Measurements from ENCODE around the gene ACTA2.
A peak's percentile ranks its signal among the peaks of the same experiment; 100 is the strongest.
"Not testable (repeated sequence)": the region's sequence is repeated elsewhere in the genome, so short reads cannot be mapped to it uniquely, and the experiment has no call there.

ACTA2 gene

GRCh38 chr10:88933564-88933963 is 19.0 kb downstream of the ACTA2 start:
- Mint-ChIP-seq H3K36me3 (peaks cover 31% of the 10 kb centered on the region), H3K27me3 (no peaks in the 10 kb centered on the region), H3K27ac (peak overlapping the region; percentile 30), H3K4me3 (no peak overlapping the region), H3K9me3 (no peaks in the 10 kb centered on the region), H3K4me1 (peaks cover 24% of the 10 kb centered on the region)
- CTCF ChIA-PET, result interaction anchor here (0.8 to 9.7 kb wide), 36 partner anchors 11 to 368 kb away, joined by 3 to 275 read pairs (median 6); partner anchors contain the start of genes CH25H and FAS
- no peak for DNase-seq

- DNase-seq, result peak; percentile 47
- peaks cover 35% of the 10 kb centered on the region for H3K36me3 Mint-ChIP-seq
- CTCF ChIA-PET, result interaction anchor here (0.6 to 9.7 kb wide), 36 partner anchors 9 to 368 kb away, joined by 3 to 275 read pairs (median 6); partner anchors contain the start of genes CH25H and FAS
- no peak overlapping the region for H3K4me3 Mint-ChIP-seq
- H3K9me3 Mint-ChIP-seq, result no peaks in the 10 kb centered on the region
- peaks cover 24% of the 10 kb centered on the region for H3K4me1 Mint-ChIP-seq
- H3K27me3 Mint-ChIP-seq, result no peaks in the 10 kb centered on the region
- no peak overlapping the region for H3K27ac Mint-ChIP-seq
These were observed 19.9 kb downstream of the ACTA2 start for GRCh38 chr10:88932539-88933256.

GRCh38 chr10:88932029-88932428 is 20.5 kb downstream of the ACTA2 start:
- CTCF ChIA-PET, result interaction anchor here (0.8 to 9.7 kb wide), 23 partner anchors 8 to 367 kb away, joined by 3 to 275 read pairs (median 6); partner anchors contain the start of genes CH25H, FAS and STAMBPL1
- Mint-ChIP-seq H3K36me3 (peaks cover 35% of the 10 kb centered on the region), H3K4me1 (peaks cover 21% of the 10 kb centered on the region)
- not testable (repeated sequence) for H3K27ac Mint-ChIP-seq, H3K27me3 Mint-ChIP-seq, DNase-seq, H3K4me3 Mint-ChIP-seq, H3K9me3 Mint-ChIP-seq

- Mint-ChIP-seq H3K36me3 (peaks cover 38% of the 10 kb centered on the region), H3K27me3 (no peaks in the 10 kb centered on the region), H3K9me3 (no peaks in the 10 kb centered on the region), H3K27ac (no peak overlapping the region), H3K4me1 (peaks cover 19% of the 10 kb centered on the region), H3K4me3 (no peak overlapping the region)
- CTCF ChIA-PET, result interaction anchor here (0.8 to 9.7 kb wide), 10 partner anchors 30 to 315 kb away, joined by 3 to 275 read pairs (median 8); partner anchors contain the start of genes FAS and STAMBPL1
- DNase-seq, result no peak
These were observed 21.0 kb downstream of the ACTA2 start for GRCh38 chr10:88931548-88931947.

GRCh38 chr10:88928254-88928653 is 24.3 kb downstream of the ACTA2 start:
- H3K4me3 Mint-ChIP-seq, result no peak overlapping the region
- H3K36me3 Mint-ChIP-seq, result peaks cover 56% of the 10 kb centered on the region
- H3K9me3 Mint-ChIP-seq, result no peaks in the 10 kb centered on the region
- H3K27ac Mint-ChIP-seq, result no peak overlapping the region
- CTCF ChIA-PET, result interaction anchor here (1.5 to 9.7 kb wide), 3 partner anchors 90 to 200 kb away, joined by 4 to 275 read pairs (median 11); no protein-coding TSS in a partner anchor
- H3K27me3 Mint-ChIP-seq, result no peaks in the 10 kb centered on the region
- peaks cover 7% of the 10 kb centered on the region for H3K4me1 Mint-ChIP-seq
- DNase-seq, result no peak

GRCh38 chr10:88927416-88927690 is 25.2 kb downstream of the ACTA2 start:
- H3K27me3 Mint-ChIP-seq, result no peaks in the 10 kb centered on the region
- no peak for DNase-seq
- peaks cover 55% of the 10 kb centered on the region for H3K36me3 Mint-ChIP-seq
- no peak overlapping the region for H3K27ac Mint-ChIP-seq
- H3K4me1 Mint-ChIP-seq, result peaks cover 3% of the 10 kb centered on the region
- no peaks in the 10 kb centered on the region for H3K9me3 Mint-ChIP-seq
- H3K4me3 Mint-ChIP-seq, result no peak overlapping the region
- CTCF ChIA-PET, result interaction anchor here (0.6 to 2.2 kb wide), 2 partner anchors 91 to 291 kb away, joined by 3 to 11 read pairs; no protein-coding TSS in a partner anchor

- Mint-ChIP-seq H3K36me3 (peaks cover 60% of the 10 kb centered on the region), H3K9me3 (no peaks in the 10 kb centered on the region), H3K4me1 (peaks cover 3% of the 10 kb centered on the region), H3K4me3 (no peak overlapping the region), H3K27ac (no peak overlapping the region), H3K27me3 (no peaks in the 10 kb centered on the region)
- CTCF ChIA-PET, result interaction anchor here (0.6 to 2.2 kb wide), 3 partner anchors 90 to 292 kb away, joined by 3 to 11 read pairs (median 4); no protein-coding TSS in a partner anchor
- DNase-seq, result no peak
These were observed 25.8 kb downstream of the ACTA2 start for GRCh38 chr10:88926566-88927415.

GRCh38 chr10:88923520-88923919 is 29.1 kb downstream of the ACTA2 start:
- H3K9me3 Mint-ChIP-seq, result no peaks in the 10 kb centered on the region
- no peaks in the 10 kb centered on the region for H3K4me1 Mint-ChIP-seq
- no peak for DNase-seq
- H3K4me3 Mint-ChIP-seq, result no peak overlapping the region
- peaks cover 60% of the 10 kb centered on the region for H3K36me3 Mint-ChIP-seq
- H3K27ac Mint-ChIP-seq, result no peak overlapping the region
- CTCF ChIA-PET, result interaction anchor here (0.7 to 1.6 kb wide), 2 partner anchors 9 to 88 kb away, joined by 3 to 4 read pairs; no protein-coding TSS in a partner anchor
- no peaks in the 10 kb centered on the region for H3K27me3 Mint-ChIP-seq

GRCh38 chr10:88922041-88922440 is 30.5 kb downstream of the ACTA2 start:
- H3K4me3 Mint-ChIP-seq, result no peak overlapping the region
- no peak overlapping the region for H3K27ac Mint-ChIP-seq
- H3K4me1 Mint-ChIP-seq, result no peaks in the 10 kb centered on the region
- H3K36me3 Mint-ChIP-seq, result peaks cover 63% of the 10 kb centered on the region
- DNase-seq, result no peak
- H3K9me3 Mint-ChIP-seq, result no peaks in the 10 kb centered on the region
- CTCF ChIA-PET, result interaction anchor here (1.4 kb wide), 1 partner anchor 296 kb away, joined by 3 read pairs; no protein-coding TSS in a partner anchor
- H3K27me3 Mint-ChIP-seq, result no peaks in the 10 kb centered on the region

- Mint-ChIP-seq H3K4me3 (no peak overlapping the region), H3K4me1 (no peaks in the 10 kb centered on the region), H3K27me3 (no peaks in the 10 kb centered on the region), H3K27ac (no peak overlapping the region), H3K36me3 (peaks cover 60% of the 10 kb centered on the region), H3K9me3 (no peaks in the 10 kb centered on the region)
- CTCF ChIA-PET, result interaction anchor here (0.8 to 1.4 kb wide), 2 partner anchors 41 to 297 kb away, joined by 3 read pairs; partner anchors contain the start of gene STAMBPL1
- no peak for DNase-seq
These were observed 31.5 kb downstream of the ACTA2 start for GRCh38 chr10:88920986-88921593.

GRCh38 chr10:88920198-88920597 is 32.4 kb downstream of the ACTA2 start:
- DNase-seq, result no peak
- peaks cover 62% of the 10 kb centered on the region for H3K36me3 Mint-ChIP-seq
- no peak overlapping the region for H3K4me3 Mint-ChIP-seq

GRCh38 chr10:88919041-88919440 is 33.5 kb downstream of the ACTA2 start:
- CTCF ChIA-PET, result no interaction called here
- Mint-ChIP-seq H3K27ac (no peak overlapping the region), H3K4me1 (peaks cover 4% of the 10 kb centered on the region), H3K9me3 (no peaks in the 10 kb centered on the region), H3K36me3 (peaks cover 57% of the 10 kb centered on the region), H3K27me3 (no peaks in the 10 kb centered on the region), H3K4me3 (no peak overlapping the region)
- no peak for DNase-seq

More at GRCh38 chr10:88920198-88920597, 32.4 kb downstream of the ACTA2 start:
- Mint-ChIP-seq H3K27ac (no peak overlapping the region), H3K9me3 (no peaks in the 10 kb centered on the region), H3K4me1 (peaks cover 4% of the 10 kb centered on the region), H3K27me3 (no peaks in the 10 kb centered on the region)
- CTCF ChIA-PET, result interaction anchor here (0.6 kb wide), 1 partner anchor 76 kb away, joined by 3 read pairs; no protein-coding TSS in a partner anchor

- Mint-ChIP-seq H3K27me3 (no peaks in the 10 kb centered on the region), H3K4me3 (no peak overlapping the region), H3K27ac (no peak overlapping the region), H3K4me1 (peaks cover 4% of the 10 kb centered on the region), H3K36me3 (peaks cover 53% of the 10 kb centered on the region), H3K9me3 (no peaks in the 10 kb centered on the region)
- CTCF ChIA-PET, result no interaction called here
- no peak for DNase-seq
These were observed 34.2 kb downstream of the ACTA2 start for GRCh38 chr10:88918191-88918905.
